Measurements from ENCODE around the gene DLGAP3.
A peak's percentile ranks its signal among the peaks of the same experiment; 100 is the strongest.

The DLGAP3 gene

DNA sequence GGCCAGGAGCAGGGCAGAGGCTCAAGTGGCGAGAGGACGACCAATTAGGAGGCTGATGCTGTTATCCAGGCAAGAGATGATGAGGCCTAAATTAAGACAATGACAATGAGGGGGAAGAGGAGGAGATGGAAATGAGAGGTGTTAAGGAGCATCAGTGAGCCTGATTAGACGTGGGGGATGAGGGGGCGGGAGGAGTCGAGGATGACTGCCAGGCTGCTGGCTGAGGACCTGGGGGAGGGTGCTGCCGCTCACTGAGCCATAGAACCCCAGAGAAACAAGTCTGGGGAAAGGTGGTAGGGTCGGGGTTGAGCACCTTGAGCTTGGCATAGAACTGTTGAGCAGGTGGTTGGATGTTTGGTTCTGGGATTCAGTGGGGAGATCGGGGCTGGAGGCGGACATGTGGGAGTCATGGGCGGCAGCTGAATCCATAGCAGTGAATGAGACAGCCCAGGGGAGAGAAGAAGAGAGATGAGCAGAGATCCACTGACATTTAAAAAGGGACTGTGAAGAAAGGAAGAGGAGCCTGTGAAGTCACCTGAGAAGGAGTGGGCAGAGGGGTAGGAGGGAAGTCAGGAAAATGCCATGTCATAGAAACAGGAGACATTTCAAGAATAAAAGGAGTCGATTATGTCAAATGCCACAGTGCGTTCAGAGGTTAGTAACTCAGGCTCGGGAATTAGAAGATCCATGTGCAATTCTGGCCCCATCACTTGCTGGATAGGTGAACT is 28.5 kb downstream of the DLGAP3 start:
- DNase-seq, result no peak

DNA sequence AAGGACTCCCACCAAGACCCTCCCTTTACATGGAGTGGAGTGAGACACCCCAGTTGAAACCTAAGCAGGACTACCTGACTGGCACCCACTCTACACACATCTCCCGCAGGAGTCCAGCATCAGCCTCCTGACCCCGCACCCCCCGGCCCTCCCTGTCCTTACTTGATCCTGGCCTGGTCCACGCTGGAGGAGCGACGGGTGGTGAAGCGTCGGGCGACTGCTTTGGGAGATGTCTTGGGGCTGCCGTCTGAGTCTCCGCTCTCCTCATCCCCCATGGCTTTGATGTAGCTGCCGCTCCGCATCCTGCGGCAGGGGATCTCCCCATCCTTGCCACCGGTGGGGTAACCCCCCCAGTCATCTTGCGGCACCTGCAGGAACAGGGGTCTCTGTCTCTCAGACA is 29.5 kb downstream of the DLGAP3 start:
- DNase-seq, result no peak

DNA sequence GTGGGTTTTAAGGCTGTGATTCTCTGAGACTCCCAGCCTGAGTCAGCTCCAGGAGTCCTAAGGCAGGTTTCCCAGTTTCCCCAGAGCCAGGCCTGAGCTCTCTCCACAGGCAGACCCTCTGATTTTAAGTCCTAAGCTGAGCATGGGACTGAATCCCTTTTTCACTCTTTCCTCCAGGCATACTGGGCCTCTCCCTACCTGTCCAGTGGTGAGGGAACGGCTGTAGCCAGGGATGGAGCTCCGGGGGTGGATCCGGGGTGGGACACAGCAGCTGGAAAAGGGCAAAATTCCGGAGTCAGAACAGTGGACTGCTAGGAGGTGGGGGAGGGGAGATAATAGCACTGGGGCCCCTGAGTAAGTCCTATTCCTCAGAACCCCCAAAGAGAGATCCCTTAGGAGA is 30.0 kb downstream of the DLGAP3 start:
- no peak for DNase-seq

DNA sequence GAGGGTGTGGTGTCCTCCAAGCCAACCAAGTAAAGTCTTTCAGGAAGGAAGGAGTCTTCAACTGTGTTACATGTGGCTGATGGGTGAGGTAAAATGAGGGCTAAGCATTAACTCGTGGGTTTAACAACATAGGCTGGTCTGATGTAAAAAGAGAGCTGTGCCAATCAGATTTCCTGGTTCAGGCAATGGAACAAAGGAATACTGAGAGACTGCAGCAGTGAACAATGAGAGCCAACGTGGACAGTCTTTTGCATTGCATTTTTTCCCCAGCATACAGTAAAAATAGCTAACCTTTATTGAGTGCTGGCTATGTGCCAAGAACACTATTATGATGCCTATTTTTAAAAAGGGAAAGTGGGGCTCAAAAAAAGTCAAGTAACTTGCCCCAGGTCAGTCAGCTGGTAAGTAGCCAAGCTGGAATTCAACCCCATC is 31.1 kb downstream of the DLGAP3 start:
- DNase-seq, result no peak

DNA sequence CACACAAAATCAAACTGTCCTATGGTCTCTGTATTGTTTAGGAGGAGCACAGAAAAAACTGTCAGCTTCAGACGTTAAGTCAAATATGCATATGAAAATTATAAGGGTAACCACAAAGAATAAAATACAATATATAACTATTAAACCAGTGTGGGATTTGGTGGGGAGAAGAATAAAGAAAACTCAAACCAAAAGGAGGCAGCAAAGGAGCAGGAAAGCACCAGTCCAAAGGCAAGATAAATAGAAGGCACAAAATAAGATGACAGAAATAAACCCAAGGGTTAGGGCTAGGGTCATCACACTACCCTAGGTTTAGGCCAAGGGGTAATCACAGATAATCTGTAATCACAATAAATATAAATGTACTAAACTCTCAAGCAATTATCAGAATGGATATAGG is 32.8 kb downstream of the DLGAP3 start:
- DNase-seq, result no peak

DNA sequence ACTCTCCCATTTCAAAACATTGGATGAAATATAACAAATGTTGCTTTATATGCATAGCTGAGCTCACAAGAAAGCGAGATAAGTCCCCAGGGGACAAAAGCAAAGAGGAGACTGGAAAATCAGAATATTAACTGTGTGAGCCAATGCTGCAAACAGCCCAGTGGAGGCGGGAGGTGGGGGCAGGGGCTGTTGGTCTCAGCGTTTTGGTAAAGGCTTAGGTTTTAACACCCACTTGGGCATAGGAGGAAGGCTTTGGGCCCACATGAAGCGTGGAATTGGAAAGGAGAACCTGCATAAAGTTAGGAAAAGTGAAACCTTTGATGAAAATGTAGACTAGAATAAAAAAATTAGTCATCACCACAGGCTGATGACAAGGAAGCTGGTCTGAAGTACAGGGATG is 39.7 kb downstream of the DLGAP3 start:
- DNase-seq, result no peak

DNA sequence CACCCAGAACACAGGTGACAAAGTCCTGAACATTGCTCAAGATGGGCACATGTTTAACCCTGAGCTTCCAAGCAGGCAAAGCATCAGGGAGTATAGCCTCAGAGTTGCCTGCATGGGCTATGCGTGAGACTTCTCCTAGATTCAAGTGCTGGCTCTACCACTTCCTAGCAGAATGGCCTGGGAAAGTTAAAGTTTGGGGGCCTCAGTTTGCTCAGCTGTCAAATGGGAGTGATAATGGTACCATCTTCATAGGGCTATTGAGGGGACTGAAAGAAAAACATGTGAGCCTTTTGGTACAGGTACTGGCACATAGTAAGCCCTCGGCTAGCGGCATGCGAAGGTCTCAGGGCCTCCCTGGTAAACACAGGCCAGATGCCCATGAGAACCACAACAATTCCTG is 41.9 kb downstream of the DLGAP3 start:
- no peak for DNase-seq

DNA sequence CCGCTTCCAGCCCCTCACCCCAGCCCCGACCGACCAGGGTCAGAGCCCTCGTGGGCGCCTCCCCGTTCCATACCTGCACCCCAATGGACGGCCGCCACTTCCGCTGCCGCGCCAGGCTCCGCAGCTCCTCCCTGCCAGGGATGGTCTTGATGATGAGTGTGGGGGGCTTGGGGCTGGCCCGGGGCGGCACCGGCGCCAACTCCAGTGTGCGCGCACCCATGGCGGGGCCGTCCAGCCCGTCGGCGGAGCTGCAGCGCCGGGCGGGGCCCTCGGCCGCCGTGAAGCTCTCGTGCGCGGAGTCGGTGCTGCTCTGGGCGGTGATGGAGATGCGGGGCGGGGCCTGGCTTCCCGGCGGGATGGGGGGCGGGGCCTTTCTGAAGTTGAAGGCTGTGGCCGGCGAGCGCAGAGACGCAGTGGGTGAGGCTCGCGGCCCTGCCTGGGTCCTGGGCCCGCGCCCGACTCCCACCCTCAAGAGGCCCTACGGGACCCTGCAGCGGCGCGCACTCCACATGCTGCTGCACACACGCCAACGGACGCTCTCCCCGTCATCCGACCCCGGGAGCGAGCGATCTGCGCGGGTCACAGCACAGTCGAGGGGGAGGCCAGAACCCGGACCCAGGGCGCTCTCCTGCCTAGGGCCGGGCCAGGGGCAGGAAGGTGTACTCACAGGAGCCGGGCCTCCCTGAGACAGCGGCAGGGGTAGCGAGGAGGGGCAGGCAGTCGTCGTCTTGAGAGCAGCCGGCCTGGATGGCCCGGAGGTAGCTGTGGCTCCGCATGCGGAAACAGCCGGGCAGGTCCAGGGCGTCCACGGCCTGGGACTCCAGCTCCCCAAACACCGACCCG is 43.8 kb downstream of the DLGAP3 start:
- DNase-seq, result peak; percentile 35 to 62

DNA sequence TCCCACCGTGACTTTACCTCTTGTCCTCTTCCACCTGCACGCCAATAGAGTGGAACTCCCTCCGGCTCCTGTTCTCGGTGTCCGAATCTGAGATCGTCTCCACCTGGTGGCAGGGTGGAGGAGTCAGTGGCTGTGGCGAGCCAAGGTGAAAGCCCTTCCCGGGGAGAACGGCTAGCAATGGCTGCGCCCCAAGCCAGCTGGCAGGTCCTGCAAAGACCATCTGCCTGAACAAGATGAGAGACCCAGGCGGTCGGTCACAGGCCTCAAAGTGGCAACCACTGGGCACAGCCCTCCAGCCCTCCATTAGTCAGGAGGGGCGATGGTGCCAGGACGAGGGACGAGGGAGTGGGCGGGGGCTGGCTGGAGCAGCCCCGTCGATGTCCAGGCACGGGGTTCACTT is 44.5 kb downstream of the DLGAP3 start:
- no peak for DNase-seq

DNA sequence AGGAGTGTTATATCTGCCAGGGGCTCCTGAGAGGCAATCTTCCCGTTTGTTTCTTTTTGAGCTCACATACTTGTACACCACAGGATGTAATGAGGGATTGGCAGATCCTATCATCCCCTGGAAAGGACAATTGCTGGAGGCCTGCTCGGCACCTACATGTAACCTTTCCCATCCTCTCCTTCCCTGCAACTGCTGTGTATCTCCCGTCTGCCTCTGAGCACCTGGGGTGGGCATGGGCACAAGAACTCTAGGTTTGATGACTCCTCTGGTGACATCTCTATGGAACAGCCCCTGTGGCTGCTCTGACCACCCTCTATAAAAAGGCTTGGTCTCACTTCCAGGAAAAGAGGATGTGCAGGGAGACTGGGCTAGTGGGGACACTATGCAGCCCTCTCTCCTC is 44.9 kb downstream of the DLGAP3 start:
- DNase-seq, result no peak

DNA sequence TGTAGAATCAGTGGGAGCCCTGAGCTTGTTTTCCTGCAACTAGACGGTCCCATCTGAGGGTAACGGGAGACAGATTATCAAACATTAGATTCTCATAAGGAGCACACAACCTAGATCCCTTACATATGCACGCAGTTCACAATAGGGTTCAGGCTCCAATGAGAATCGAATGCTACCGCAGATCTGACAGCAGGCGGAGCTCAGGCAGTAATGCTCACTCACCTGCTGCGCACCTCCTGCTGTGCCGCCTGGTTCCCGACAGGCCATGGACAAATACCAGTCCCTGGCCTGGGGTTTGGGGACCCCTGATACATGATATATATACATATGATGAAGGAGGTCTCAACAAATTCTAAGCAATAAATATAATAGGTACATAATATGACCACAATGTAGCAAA is 50.2 kb downstream of the DLGAP3 start:
- no peak for DNase-seq

DNA sequence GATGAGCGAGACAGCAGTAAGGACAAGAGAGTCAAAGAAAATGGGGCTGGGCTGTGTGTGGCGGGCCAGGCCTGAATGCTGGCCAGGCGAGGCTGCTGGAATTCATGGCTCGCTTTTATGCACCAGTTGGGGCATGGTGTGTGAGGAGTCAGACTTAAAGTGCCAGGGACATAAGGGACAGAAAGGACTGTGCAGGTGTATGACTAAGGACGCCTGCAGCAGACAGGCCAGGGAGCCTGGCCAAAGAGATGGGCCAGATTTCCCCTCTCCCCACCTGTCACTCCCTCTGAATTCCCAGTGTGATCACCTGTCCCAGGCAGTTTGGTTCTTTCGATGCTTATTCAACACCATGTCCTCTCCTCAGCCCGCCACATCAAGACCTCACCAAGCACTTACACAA is 53.0 kb downstream of the DLGAP3 start:
- no peak for DNase-seq

DNA sequence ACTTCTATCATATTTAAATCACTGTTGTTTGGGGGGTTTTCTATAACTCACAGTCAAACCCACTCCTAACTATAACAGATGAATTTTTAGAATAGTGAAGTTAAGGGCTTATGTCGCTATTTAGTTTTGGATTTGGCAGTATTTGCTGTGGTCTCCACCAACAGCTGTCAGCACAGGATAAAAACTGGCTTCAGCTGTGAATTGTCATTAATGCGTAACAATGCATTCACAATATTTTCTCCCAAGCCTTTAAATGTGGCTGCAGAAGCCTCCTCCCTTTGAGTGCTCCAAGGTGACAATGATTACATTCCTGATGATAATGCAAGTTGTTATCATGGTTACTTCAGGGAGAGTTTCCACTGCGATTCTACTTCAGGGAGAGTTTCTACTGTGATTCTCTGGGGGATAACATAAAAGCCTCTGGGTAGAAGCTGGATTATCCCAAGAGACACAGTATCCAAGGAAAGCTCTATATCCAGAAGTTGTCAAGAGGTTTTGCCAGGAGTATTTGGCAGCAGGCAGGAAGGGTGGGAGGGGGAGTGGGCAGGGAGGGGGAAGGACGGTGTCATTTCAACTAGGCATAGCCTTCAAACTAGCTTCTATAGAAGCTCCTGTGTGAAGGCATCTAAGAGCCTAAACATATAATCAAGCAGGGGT is 55.0 kb downstream of the DLGAP3 start:
- no peak for DNase-seq

DNA sequence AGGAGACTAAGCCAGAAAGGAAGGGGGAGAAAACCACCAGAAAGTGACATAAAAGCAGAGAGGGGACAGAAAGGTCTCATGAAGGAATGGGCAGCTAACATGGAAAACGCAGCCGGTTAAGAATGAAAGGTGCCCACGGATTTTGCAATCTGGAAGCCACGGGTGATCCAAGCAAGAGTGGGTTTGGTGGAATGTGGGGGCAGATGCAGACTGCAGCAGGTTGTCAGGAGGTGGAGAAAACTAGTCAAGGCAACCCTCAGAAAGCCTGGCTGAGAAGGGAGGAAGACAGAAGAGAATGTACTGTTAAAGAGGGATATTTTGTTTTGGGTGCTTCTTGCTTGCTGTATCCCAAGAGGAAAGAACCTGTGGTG is 57.3 kb downstream of the DLGAP3 start:
- no peak for DNase-seq

DNA sequence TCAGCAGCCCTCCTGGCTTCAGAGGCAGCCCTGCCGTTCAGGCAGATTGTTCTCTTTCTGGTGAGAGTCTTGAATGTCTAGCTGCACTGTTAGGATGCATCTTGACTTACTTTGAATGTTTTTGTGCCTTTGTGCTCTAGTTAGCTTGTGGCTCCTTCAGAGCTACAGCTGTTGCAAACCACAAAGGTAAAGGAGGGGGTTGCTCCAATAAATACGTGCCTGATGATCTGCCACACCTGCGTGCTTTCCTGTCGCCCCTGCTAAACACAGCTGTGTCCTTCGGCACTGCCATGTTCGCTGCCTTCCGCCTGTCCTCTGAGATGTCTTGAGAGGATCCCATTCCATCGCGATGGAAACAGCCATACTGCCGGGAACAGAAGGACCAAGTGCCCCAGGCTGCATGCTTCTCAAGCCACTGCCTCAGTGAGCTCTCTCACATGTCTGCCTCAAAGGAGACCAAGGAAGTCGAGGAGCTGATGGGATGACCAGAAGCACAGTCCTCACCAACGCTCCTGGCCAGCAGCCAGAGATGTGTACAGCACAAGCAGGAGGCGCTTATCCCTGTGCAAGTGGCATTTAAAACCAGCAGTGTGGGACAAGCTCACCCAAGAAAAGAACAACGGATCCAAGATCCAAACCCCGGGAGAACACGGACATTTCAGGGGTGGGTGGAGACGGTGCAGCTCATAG is 57.9 kb downstream of the DLGAP3 start:
- DNase-seq, result no peak

DNA sequence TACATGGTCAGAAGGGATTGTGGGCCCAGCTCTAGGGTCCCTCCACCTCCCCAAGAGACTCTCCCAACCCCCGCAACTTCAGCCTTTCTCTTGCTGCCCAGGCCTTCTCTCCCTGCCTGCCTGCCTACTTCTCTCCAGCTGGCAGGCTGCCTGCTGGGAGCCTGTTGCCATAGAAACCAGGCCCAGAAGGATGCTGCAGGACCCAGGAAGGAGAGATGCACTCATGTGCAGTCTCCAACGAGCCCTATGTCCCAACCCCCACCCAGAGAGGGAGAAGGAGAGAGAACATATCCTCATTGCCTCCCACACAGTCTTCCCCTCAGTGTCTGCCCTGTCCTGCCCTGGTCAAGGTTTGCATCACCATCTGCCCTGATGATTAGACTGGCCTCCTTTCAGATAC is 59.1 kb downstream of the DLGAP3 start:
- no peak for DNase-seq

DNA sequence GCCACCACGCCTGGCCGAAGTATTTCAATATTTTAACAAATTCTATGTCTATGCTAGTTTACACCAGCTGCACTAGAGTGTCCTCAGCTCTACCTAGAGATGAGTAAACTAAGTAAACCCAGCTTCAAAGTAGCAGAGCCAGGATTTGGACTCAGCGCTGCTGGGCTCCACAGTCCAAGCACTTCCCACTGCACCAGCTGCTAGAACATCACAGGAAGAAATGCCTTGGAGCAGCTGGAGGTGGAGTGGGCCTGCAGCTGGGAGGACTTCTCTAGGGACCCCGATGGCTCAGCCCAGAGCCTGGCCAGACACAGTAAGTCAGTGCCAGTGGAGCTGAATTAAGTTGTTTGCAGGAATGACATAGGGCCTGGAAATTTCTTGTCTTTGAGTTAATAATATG is 59.7 kb downstream of the DLGAP3 start:
- DNase-seq, result no peak

DNA sequence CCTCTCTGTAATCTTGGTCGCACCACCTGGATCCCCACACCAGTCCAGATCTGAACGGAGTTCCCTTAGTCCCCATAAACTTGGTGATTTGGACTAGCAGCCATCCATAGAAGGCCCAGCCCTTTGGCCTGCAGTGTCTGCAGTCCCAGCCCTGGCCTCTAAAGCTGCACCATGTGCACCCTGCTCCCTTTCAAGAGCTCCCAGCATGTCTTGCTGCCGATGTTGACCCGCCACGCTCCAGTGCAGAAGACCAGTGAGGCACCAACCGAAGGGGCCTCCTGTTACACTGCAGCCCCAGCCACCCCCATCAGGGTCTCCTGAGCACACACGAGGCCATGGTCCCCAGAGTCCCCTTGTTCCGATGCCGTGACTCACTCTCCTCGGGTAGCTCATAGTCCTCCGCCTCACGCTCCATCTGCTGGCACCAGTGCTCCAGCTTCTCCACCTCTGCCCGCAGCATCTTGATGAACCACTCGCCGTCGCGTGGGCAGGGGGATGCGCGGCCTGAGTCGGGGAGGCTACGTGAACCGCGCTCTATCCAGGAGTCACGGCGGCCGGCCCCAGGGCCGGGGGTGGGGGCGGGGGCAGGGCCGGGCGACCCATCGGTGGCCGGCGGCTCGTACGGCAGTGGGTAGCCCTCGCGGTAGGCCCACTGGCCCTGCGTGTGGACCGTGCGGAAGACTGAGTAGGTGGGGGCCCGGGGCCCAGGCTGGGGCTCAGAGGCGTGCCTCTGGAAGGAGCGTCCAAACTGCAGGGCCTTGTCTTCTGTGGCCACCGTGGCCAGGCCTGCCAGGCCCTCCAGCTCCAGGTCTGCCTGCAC is 61.0 kb downstream of the DLGAP3 start:
- DNase-seq, result no peak

DNA sequence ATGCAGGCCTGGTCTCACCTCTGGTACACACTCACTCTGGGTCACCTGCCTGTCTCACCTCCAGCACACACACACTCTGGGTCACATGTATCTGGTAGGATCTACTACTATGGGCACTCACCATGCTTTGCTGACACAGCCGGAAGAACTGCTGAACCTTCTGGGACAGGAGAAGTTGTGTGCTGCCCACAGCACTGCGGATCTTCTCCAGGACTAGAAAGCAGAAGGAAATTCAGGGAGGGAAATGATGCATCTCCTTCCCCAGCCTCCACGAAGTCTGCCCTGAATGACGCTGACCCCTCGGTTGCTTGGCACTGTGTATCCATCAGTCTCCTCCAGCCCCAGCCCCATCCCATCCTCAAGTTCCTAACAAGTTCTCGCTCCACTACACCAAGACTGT is 62.0 kb downstream of the DLGAP3 start:
- no peak for DNase-seq

DNA sequence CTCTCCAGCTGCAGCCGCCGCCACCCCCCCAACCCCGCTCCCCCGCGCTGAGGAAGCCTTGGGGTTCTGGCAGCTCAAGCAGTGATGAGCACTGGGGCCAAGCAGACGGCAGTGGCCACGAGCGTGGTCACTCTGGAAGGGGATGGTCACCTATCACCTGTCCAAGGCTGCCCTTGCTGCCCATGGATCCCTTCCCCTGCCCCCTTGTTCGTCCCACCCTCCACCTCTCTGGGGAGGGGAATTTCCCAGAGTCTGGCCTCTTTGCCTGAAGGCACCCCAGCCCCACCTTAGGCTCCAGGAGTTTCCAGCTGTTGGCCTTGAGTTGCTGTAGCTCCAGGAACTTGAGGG is 62.7 kb downstream of the DLGAP3 start:
- no peak for DNase-seq

DNA sequence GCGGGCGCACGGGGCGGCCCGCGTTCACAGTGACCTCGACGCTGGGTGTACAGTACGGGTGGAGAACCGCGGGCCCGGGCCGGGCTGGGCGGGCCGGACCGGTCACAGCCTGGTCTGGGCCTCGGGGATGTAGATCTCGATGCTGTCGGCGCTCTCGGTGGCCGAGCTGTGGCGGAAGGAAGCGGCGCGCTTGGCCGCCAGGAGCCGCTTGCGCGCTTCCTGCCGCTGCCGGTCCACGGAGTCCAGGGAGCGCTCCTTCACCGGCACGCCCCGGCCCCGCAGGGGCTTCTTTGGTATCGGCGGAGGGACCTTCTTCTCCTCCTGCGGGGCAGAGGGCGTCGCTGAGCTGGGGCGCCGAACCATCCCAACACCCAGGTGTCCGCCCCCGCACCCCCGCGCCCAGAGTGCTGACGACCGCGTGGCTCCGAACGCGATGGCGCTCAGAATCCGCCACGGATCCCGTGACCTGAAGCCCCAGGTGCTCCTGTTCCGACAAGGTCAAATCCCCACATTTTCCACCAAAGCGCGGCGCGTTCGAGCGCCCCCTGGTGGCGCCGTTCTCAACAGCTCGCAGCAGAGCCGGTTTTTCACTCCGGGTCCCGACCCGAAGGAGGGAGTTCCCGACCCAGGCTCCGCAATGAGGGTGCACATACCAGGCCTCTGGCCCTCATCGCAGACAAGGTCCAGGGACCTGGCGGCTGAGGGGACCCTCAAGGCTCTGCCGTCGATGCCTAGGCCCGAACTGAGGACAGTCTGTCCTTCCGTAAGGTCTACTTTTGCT is 63.3 kb downstream of the DLGAP3 start:
- peak; percentile 92 to 95 for DNase-seq

DNA sequence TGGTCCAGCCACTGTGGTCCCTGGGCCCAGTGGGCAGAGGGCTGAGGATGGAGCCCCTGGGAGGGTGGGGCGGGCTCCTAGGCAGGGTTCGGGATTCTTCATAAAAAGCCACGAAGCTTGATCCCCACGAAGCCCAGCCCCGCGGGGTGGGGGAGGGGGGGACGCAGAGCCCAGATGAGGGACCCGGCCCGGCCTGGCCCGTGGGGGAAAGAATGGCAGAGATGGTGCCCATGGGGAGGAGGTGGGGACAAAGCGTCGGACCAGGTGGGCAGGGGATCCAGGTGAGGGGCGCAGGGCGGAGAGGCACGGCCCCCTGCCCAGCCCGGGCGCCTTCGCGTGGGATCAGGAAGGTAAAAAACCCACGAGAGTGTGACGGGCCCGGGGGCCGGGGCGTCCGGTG is 63.9 kb downstream of the DLGAP3 start:
- DNase-seq, result peak in 1 of 2 experiments; percentile 15
